H9 (cell line): ENCODE data around the gene BRD7. TPM values are rescaled to one million over a fixed set of nuclear protein-coding genes. Genes with fewer than 3 reads are reported as not detected.

ENCODE experiments used
- DNase-seq: peaks from one replicate; pipeline ENCODE4 v3.0.0-alpha.2; 2017
- H2AFZ ChIP-seq: one replicate; pipeline ENCODE4 v1.6.1; 2013; ENCODE audit warnings: mild to moderate bottlenecking, low read length, control low read depth, moderate library complexity
- H2AK5ac ChIP-seq: 2 replicates; pipeline ENCODE4 v1.6.1; 2013; ENCODE audit warnings: low read length, control low read depth, mixed read lengths; ENCODE audit not compliant: insufficient read length
- H2BK120ac ChIP-seq: one replicate; pipeline ENCODE4 v1.6.1; 2013; ENCODE audit warnings: low read depth, mild to moderate bottlenecking, low read length, control low read depth, inconsistent platforms; ENCODE audit not compliant: poor library complexity, severe bottlenecking
- H2BK12ac ChIP-seq: 2 replicates; pipeline ENCODE4 v1.6.1; 2013; ENCODE audit warnings: low read length, control low read depth, mixed read lengths, low read depth; ENCODE audit not compliant: insufficient read length
- H2BK15ac ChIP-seq: 2 replicates; pipeline ENCODE4 v1.6.1; 2013; ENCODE audit warnings: low read depth, low read length, control low read depth
- H2BK20ac ChIP-seq: one replicate; pipeline ENCODE4 v1.6.1; 2013; ENCODE audit warnings: low read depth, mild to moderate bottlenecking, low read length, control low read depth, inconsistent platforms; ENCODE audit not compliant: poor library complexity, severe bottlenecking
- H2BK5ac ChIP-seq: 2 replicates; pipeline ENCODE4 v1.6.1; 2013; ENCODE audit warnings: low read length, control low read depth, mixed read lengths; ENCODE audit not compliant: insufficient read length
- H3K14ac ChIP-seq: 2 replicates; pipeline ENCODE4 v1.6.1; 2013; ENCODE audit warnings: low read length, control low read depth; ENCODE audit not compliant: insufficient read depth
- H3K18ac ChIP-seq: 2 replicates; pipeline ENCODE4 v1.6.1; 2013; ENCODE audit warnings: low read depth, mild to moderate bottlenecking, mixed read lengths, low read length, control low read depth; ENCODE audit not compliant: insufficient read length
- H3K23ac ChIP-seq: 2 replicates; pipeline ENCODE4 v1.6.1; 2013; ENCODE audit warnings: low read length, control low read depth, mixed read lengths, low read depth; ENCODE audit not compliant: insufficient read length
- H3K23me2 ChIP-seq: 2 replicates; pipeline ENCODE4 v1.6.1; 2013; ENCODE audit warnings: low read depth, mild to moderate bottlenecking, mixed read lengths, low read length, control low read depth; ENCODE audit not compliant: insufficient read length, poor library complexity, severe bottlenecking
- H3K27ac ChIP-seq: 2 replicates; pipeline ENCODE4 v1.5.1; 2013; ENCODE audit warnings: low read length, control low read depth, mixed read lengths, low read depth; ENCODE audit not compliant: insufficient read length
- H3K27me3 ChIP-seq: 2 replicates; pipeline ENCODE4 v1.6.1; 2013; ENCODE audit warnings: low read length, control low read depth, inconsistent platforms; ENCODE audit not compliant: insufficient read depth
- H3K4ac ChIP-seq: 2 replicates; pipeline ENCODE4 v1.6.1; 2013; ENCODE audit warnings: low read depth, mild to moderate bottlenecking, control low read depth, inconsistent platforms, low read length, moderate library complexity
- H3K4me1 ChIP-seq: 2 replicates; pipeline ENCODE4 v1.6.1; 2013; ENCODE audit warnings: low read length, control low read depth, inconsistent platforms; ENCODE audit not compliant: insufficient read depth
- H3K4me2 ChIP-seq: 2 replicates; pipeline ENCODE4 v1.6.1; 2013; ENCODE audit warnings: low read length, control low read depth, mixed read lengths; ENCODE audit not compliant: insufficient read length, insufficient read depth
- H3K56ac ChIP-seq: 2 replicates; pipeline ENCODE4 v1.6.1; 2013; ENCODE audit warnings: low read depth, mild to moderate bottlenecking, mixed read lengths, low read length, control low read depth; ENCODE audit not compliant: insufficient read length
- H3K79me1 ChIP-seq: 2 replicates; pipeline ENCODE4 v1.6.1; 2013; ENCODE audit warnings: low read depth, mild to moderate bottlenecking, moderate library complexity, low read length, control low read depth, inconsistent platforms; ENCODE audit not compliant: insufficient read depth, poor library complexity, severe bottlenecking
- H3K79me2 ChIP-seq: 2 replicates; pipeline ENCODE4 v1.6.1; 2013; ENCODE audit warnings: low read length, control low read depth, inconsistent platforms; ENCODE audit not compliant: insufficient read depth
- H3K9ac ChIP-seq: 2 replicates; pipeline ENCODE4 v1.6.1; 2013; ENCODE audit warnings: low read length, control low read depth, mixed read lengths; ENCODE audit not compliant: insufficient read length; ENCODE audit errors: extremely low read depth
- H3K9me3 ChIP-seq: one replicate; pipeline ENCODE4 v1.6.1; 2013; ENCODE audit warnings: low read depth, low read length, inconsistent platforms; ENCODE audit not compliant: control insufficient read depth
- H3T11ph ChIP-seq: one replicate; pipeline ENCODE4 v1.6.1; 2013; ENCODE audit warnings: mild to moderate bottlenecking, low read length, control low read depth, inconsistent platforms
- H4K20me1 ChIP-seq: one replicate; pipeline ENCODE4 v1.6.1; 2013; ENCODE audit not compliant: control insufficient read depth, insufficient read length, insufficient read depth
- H4K5ac ChIP-seq: 2 replicates; pipeline ENCODE4 v1.6.1; 2013; ENCODE audit warnings: low read depth, mild to moderate bottlenecking, mixed read lengths, low read length, control low read depth; ENCODE audit not compliant: insufficient read length
- H4K8ac ChIP-seq: replicated peaks from 2 replicates; pipeline ENCODE4 v1.6.1; 2013; ENCODE audit warnings: low read length, control low read depth, mixed read lengths, low read depth; ENCODE audit not compliant: insufficient read length
- H4K91ac ChIP-seq: 2 replicates; pipeline ENCODE4 v1.6.1; 2013; ENCODE audit warnings: low read depth, mild to moderate bottlenecking, moderate library complexity, mixed read lengths, low read length, control low read depth; ENCODE audit not compliant: insufficient read length
- H3K27ac Mint-ChIP-seq, 3 experiments: 2 replicates in 2 of 3; 3 replicates in 1 of 3; pipeline ENCODE4 v1.8.0; 2020 to 2021; ENCODE audit warnings: mixed read lengths in 3 of 3, mild to moderate bottlenecking in 1 of 3, moderate library complexity in 1 of 3
- H3K27me3 Mint-ChIP-seq: 2 replicates; pipeline ENCODE4 v1.8.0; 2021; ENCODE audit warnings: low read depth, mild to moderate bottlenecking, moderate library complexity, mixed read lengths
- H3K36me3 Mint-ChIP-seq, 3 experiments: 2 replicates in 2 of 3; 3 replicates in 1 of 3; pipeline ENCODE4 v1.8.0; 2020 to 2021; ENCODE audit warnings: low read depth in 3 of 3, mixed read lengths in 3 of 3; ENCODE audit not compliant: insufficient read depth in 1 of 3
- H3K4me1 Mint-ChIP-seq, 2 experiments: 2 replicates each; pipeline ENCODE4 v1.8.0; 2020; ENCODE audit warnings: mixed read lengths in 2 of 2
- H3K4me3 Mint-ChIP-seq, 2 experiments: 2 replicates in 1 of 2; 3 replicates in 1 of 2; pipeline ENCODE4 v1.8.0; 2020 to 2021; ENCODE audit warnings: mild to moderate bottlenecking in 2 of 2, mixed read lengths in 2 of 2, moderate library complexity in 1 of 2
- H3K9me3 Mint-ChIP-seq, 2 experiments: 2 replicates in 1 of 2; 3 replicates in 1 of 2; pipeline ENCODE4 v1.8.0; 2020; ENCODE audit warnings: mild to moderate bottlenecking in 2 of 2, mixed read lengths in 2 of 2, moderate library complexity in 1 of 2
- CTCF ChIP-seq: fragments of 200-600 bp; sonication (generic); conservative IDR thresholded peaks from 3 replicates; pipeline ENCODE4 v1.8.0; 2021; ENCODE audit warnings: antibody characterized with exemption, mild to moderate bottlenecking
- WGBS: extraction: QIAGEN DNeasy Blood & Tissue Kit; methylation state at CpG from one replicate; pipeline ENCODE4 v1.1.7; 2013; ENCODE audit warnings: missing lambda C conversion rate, low lambda C conversion rate, mixed read lengths; ENCODE audit not compliant: insufficient read length; ENCODE audit errors: extremely low coverage; 5-methylcytosine and 5-hydroxymethylcytosine counted together
- total RNA-seq: library from RNA; stranded (reverse); gene quantifications from 2 replicates; pipeline ENCODE4 v1.2.1, GENCODE V29; 2021

BRD7 gene
- total RNA-seq, 1 experiment from 2014 or later = 112 TPM

DNA sequence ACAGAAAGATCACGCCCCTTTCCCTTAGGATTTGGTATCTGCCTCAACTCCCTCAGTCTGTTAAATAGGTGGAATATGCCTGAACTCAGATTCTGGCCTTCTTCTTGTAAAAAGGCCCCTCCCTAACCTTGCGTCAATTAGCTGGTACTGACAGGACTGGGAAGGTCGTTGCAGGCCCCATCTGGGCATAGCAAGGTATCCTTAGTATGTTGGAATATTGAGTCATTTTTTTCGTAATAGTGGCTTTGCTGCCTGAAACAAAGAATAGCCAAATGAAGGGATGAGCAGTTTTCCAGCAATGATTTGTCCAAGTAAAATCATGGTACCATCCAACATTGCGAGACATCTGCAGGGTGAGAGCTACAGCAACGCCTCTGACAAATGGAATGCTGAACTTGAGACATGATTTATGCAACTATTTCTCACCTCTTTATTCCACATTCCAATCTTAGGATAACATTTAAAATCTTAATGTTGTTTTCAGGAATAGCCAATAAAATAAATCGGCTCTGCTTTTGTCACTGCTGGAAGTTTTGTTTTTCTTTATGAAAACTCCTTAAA, 39.3 kb upstream of the BRD7 start:
- no peak overlapping the region for H2BK5ac ChIP-seq
- DNase-seq = no peak
- no peak overlapping the region for H4K8ac ChIP-seq
- no peaks in the 10 kb centered on the region for H3K9me3 ChIP-seq
- H3K4me1 Mint-ChIP-seq = peaks cover 3 to 10% of the 10 kb centered on the region in 2 experiments
- TF ChIP-seq CTCF = no peak
- no peak overlapping the region for H2AFZ ChIP-seq
- no peaks in the 10 kb centered on the region for H4K20me1 ChIP-seq
- H3K27me3 Mint-ChIP-seq = peaks cover 2% of the 10 kb centered on the region; the same call in 1 of the 2 replicates
- no peak overlapping the region for H3K23ac ChIP-seq
- H3K79me1 ChIP-seq = no peaks in the 10 kb centered on the region
- H4K5ac ChIP-seq = no peak overlapping the region
- no peaks in the 10 kb centered on the region for H3K79me2 ChIP-seq
- H3K18ac ChIP-seq = no peak overlapping the region
- H3K27me3 ChIP-seq = no peaks in the 10 kb centered on the region
- H3K9me3 Mint-ChIP-seq = peaks cover 3 to 11% of the 10 kb centered on the region in 2 experiments; a peak in 4 of 5 replicates
- H3K27ac ChIP-seq = no peak overlapping the region
- H3K14ac ChIP-seq = no peak overlapping the region
- H3K56ac ChIP-seq = no peak overlapping the region
- H2BK15ac ChIP-seq = no peak overlapping the region
- no peak overlapping the region for H3K27ac Mint-ChIP-seq
- H3K4me2 ChIP-seq = no peak overlapping the region
- 0 out of 2 replicates have a peak, but pooled peaks cover 3% of the 10 kb centered on the region for H3K4me1 ChIP-seq
- H3T11ph ChIP-seq = no peak overlapping the region
- H4K91ac ChIP-seq = no peak overlapping the region
- H3K4ac ChIP-seq = no peak overlapping the region
- no peak overlapping the region for H2BK12ac ChIP-seq
- H3K36me3 Mint-ChIP-seq = no peaks in the 10 kb centered on the region
- H3K9ac ChIP-seq = no peak overlapping the region
- H3K23me2 ChIP-seq = no peaks in the 10 kb centered on the region
- H2BK120ac ChIP-seq = no peak overlapping the region
- H2AK5ac ChIP-seq = no peak overlapping the region
- H2BK20ac ChIP-seq = no peak overlapping the region
- no CpG with 5 or more reads among the region's 7 CpGs for WGBS
- no peak overlapping the region for H3K4me3 Mint-ChIP-seq
